Neutrophil (primary cell): Measurements from ENCODE around the gene KCTD5.
"Not testable (repeated sequence)": the region's sequence is repeated elsewhere in the genome, so short reads cannot be mapped to it uniquely, and the experiment has no call there.

ENCODE experiments used
- H3K27ac ChIP-seq: fragments of 200-600 bp; sonication (generic); 2 replicates; pipeline ENCODE4 v1.5.1; 2016; ENCODE audit warnings: mild to moderate bottlenecking, moderate library complexity
- H3K27me3 ChIP-seq: fragments of 200-600 bp; sonication (generic); 2 replicates; pipeline ENCODE4 v1.6.0; 2016; ENCODE audit warnings: mild to moderate bottlenecking
- H3K36me3 ChIP-seq: fragments of 200-600 bp; sonication (generic); 2 replicates; pipeline ENCODE4 v1.5.1; 2017
- H3K4me1 ChIP-seq, 2 experiments: fragments of 200-600 bp in 1 of 2; sonication (generic) in 1 of 2; 1 replicate in 1 of 2; 2 replicates in 1 of 2; pipeline versions ENCODE4 v1.5.1 to v1.6.1; 2013 to 2016; ENCODE audit warnings: low read depth in 1 of 2, low read length in 1 of 2, mild to moderate bottlenecking in 1 of 2, moderate library complexity in 1 of 2; ENCODE audit not compliant: control insufficient read depth in 1 of 2, insufficient read depth in 1 of 2
- H3K4me3 ChIP-seq, 2 experiments: fragments of 200-600 bp in 1 of 2; sonication (generic) in 1 of 2; 1 replicate in 1 of 2; 2 replicates in 1 of 2; pipeline ENCODE4 v1.5.1; 2013 to 2016; ENCODE audit warnings: low read depth in 1 of 2, low read length in 1 of 2, mild to moderate bottlenecking in 1 of 2, moderate library complexity in 1 of 2
- H3K9me3 ChIP-seq: fragments of 200-600 bp; sonication (generic); 2 replicates; pipeline ENCODE4 v1.5.1; 2016
- CTCF ChIP-seq: fragments of 200-600 bp; sonication (generic); IDR thresholded peaks from 2 replicates; pipeline ENCODE4 v1.5.1; 2016; ENCODE audit warnings: antibody characterized with exemption

Gene KCTD5

GRCh38 chr16:2719328-2720063 lies 37.2 kb downstream of the KCTD5 start:
- no peak for TF ChIP-seq CTCF
- no peaks in the 10 kb centered on the region for H3K9me3 ChIP-seq
- H3K4me3 ChIP-seq = no peak overlapping the region
- H3K36me3 ChIP-seq = no peaks in the 10 kb centered on the region
- H3K27ac ChIP-seq = no peak overlapping the region
- H3K27me3 ChIP-seq = peaks cover 41% of the 10 kb centered on the region
- peaks cover 2 to 17% of the 10 kb centered on the region in 2 experiments for H3K4me1 ChIP-seq

- no peak for TF ChIP-seq CTCF
These were observed 37.7 kb downstream of the KCTD5 start, which contains the start of gene PRSS27 for GRCh38 chr16:2720064-2720457. Gene PRSS27 (minus strand): TSS chr16:2720224. CDS start chr16:2720160, 64 bp downstream.

GRCh38 chr16:2720719-2721633 lies 38.7 kb downstream of the KCTD5 start:
- Histone ChIP-seq H3K27ac (peak overlapping the region; percentile 76), H3K4me1 (peaks cover 2 to 10% of the 10 kb centered on the region in 2 experiments), H3K4me3 (peak overlapping the region; percentile 66 to 86), H3K36me3 (no peaks in the 10 kb centered on the region), H3K27me3 (peaks cover 41% of the 10 kb centered on the region), H3K9me3 (no peaks in the 10 kb centered on the region)
- peak; percentile 91 for TF ChIP-seq CTCF

More at GRCh38 chr16:2720064-2720457, 37.7 kb downstream of the KCTD5 start, which contains the start of gene PRSS27:
- peak within 1 kb of the TSS; percentile 66 to 86 for H3K4me3 ChIP-seq
- peaks cover 2 to 17% of the 10 kb centered on the region in 2 experiments for H3K4me1 ChIP-seq
- peaks cover 41% of the 10 kb centered on the region for H3K27me3 ChIP-seq
- H3K9me3 ChIP-seq = no peaks in the 10 kb centered on the region
- no peaks in the 10 kb centered on the region for H3K36me3 ChIP-seq
- H3K27ac ChIP-seq = peak within 1 kb of the TSS; percentile 76

- Histone ChIP-seq H3K27ac (peak overlapping the region; percentile 76), H3K4me3 (peak overlapping the region; percentile 66 to 86), H3K4me1 (peaks cover 2 to 10% of the 10 kb centered on the region in 2 experiments), H3K27me3 (peaks cover 35% of the 10 kb centered on the region)
- not testable (repeated sequence) for H3K9me3 ChIP-seq, H3K36me3 ChIP-seq
These were observed 39.4 kb downstream of the KCTD5 start for GRCh38 chr16:2721634-2722173.

- Histone ChIP-seq H3K27ac (no peak overlapping the region), H3K36me3 (no peaks in the 10 kb centered on the region), H3K4me3 (no peak overlapping the region), H3K4me1 (peaks cover 2 to 10% of the 10 kb centered on the region in 2 experiments), H3K27me3 (peaks cover 24% of the 10 kb centered on the region), H3K9me3 (no peaks in the 10 kb centered on the region)
- TF ChIP-seq CTCF = no peak
These were observed 41.9 kb downstream of the KCTD5 start for GRCh38 chr16:2724088-2724676.
